ENCODE data around the gene SMYD3. TPM values are rescaled to one million over a fixed set of nuclear protein-coding genes. Genes with fewer than 3 reads are reported as not detected.

SMYD3 gene
- total and polyA plus RNA-seq, 9 donors = 10.8 to 24.0 (median 13.7) TPM

DNA sequence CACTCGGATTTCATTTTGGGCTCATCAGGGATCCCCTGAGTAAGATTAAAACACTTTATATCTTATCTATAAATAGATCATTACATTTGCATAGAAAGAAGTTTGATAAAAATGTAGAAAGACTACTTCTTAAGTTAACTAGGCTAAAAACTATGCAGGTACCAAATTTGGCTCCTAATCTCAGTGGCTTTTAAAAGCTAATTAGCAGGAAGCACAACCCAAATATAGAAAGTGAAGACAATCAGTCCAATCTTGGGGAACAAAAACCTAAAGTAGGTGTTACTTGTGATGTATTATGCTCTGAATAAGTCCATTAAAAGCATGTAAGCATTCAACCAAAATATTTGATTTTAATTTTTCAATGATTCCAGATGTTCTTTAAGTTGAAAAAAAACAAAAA, 35.4 kb downstream of the SMYD3 start:
- DNase-seq = no peak
- Histone ChIP-seq H3K4me3 (no peak overlapping the region), H3K4me1 (ENCODE audit: insufficient read depth) (no peaks in the 10 kb centered on the region), H3K27ac (no peak overlapping the region), H3K9me3 (no peaks in the 10 kb centered on the region), H3K36me3 (no peaks in the 10 kb centered on the region), H3K27me3 (no peaks in the 10 kb centered on the region)
- intact Hi-C loops (cut with DNase I) = no loop called here
- TF ChIP-seq, protein P1, sequence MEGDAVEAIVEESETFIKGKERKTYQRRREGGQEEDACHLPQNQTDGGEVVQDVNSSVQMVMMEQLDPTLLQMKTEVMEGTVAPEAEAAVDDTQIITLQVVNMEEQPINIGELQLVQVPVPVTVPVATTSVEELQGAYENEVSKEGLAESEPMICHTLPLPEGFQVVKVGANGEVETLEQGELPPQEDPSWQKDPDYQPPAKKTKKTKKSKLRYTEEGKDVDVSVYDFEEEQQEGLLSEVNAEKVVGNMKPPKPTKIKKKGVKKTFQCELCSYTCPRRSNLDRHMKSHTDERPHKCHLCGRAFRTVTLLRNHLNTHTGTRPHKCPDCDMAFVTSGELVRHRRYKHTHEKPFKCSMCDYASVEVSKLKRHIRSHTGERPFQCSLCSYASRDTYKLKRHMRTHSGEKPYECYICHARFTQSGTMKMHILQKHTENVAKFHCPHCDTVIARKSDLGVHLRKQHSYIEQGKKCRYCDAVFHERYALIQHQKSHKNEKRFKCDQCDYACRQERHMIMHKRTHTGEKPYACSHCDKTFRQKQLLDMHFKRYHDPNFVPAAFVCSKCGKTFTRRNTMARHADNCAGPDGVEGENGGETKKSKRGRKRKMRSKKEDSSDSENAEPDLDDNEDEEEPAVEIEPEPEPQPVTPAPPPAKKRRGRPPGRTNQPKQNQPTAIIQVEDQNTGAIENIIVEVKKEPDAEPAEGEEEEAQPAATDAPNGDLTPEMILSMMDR (IDR thresholded peaks at IDR 0.05) = no peak
- 84 to 93% (median 88%) methylated on average over 1 of the region's 1 CpG for WGBS, 3 donors

DNA sequence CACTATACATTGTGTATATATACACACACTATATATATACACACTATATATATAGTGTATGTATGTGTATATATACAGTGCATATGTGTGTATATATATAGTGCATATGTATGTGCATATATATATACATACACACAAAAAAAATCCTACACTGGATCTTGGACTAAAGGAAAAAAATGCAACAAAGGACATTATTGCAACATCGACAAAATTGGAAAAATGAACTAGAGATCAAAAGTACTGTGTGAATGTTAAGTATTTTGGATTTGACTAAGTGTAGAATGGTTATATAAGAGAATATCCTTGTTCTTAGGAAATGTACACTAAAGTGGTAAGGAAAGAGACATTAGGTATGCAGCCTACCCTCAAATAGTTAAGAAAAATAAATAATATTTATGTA, 36.5 kb downstream of the SMYD3 start:
- H3K4me1 ChIP-seq (ENCODE audit: insufficient read depth) = no peaks in the 10 kb centered on the region
- intact Hi-C loops (cut with DNase I) = no loop called here
- H3K36me3 ChIP-seq = no peaks in the 10 kb centered on the region
- no peaks in the 10 kb centered on the region for H3K9me3 ChIP-seq
- 93 to 98% (median 97%) methylated on average over 1 of the region's 1 CpG for WGBS, 3 donors
- H3K27ac ChIP-seq = no peak overlapping the region
- DNase-seq = no peak
- TF ChIP-seq POLR2A (IDR thresholded peaks at IDR 0.05) = no peak
- TF ChIP-seq EP300 (IDR thresholded peaks at IDR 0.05) = no peak
- no peaks in the 10 kb centered on the region for H3K27me3 ChIP-seq
- no peak overlapping the region for H3K4me3 ChIP-seq

DNA sequence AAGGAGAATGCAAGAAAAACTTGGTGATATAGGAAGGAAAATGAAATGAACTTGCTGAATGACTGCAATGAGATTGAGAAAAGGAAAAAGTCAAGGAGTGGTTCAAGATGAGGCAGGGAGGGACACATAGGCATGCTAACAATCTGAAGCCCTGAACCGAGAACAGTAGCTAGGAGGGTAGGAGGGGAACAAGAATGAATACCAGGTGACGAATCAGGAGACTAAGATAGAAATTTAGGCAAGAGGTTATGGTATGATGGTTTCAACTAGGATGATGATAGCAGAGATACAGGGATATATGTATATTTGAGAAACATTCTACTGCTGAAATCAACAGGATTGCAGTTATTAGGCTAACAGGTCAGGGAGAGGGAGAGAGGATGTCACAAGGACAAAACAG, 44.1 kb downstream of the SMYD3 start:
- WGBS, 3 donors = 86 to 94% (median 88%) methylated on average over 2 of the region's 2 CpGs
- intact Hi-C loops (cut with DNase I) = no loop called here
- no peak for DNase-seq

DNA sequence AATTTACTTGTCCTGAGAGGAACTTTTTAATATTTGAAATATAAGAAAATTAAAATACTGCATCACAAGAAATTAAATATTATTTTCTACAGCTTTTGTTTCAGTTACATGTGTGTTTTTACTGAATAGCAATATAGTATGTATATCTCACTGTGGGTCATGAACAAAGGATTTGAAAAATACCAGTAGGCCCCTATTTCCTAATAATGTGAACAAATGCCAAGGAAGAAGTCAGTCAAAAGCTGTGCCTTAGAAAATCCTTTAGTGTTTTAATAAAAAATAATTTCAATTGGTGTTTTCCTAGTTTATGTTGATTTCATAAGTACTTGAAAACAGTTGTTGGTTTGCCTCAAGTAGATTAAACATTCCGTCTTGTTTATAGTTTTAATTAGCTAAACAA, 46.7 kb downstream of the SMYD3 start:
- TF ChIP-seq POLR2A (IDR thresholded peaks at IDR 0.05) (no peak), EP300 (IDR thresholded peaks at IDR 0.05) (no peak)
- TF ChIP-seq, protein P1 (IDR thresholded peaks at IDR 0.05) = no peak
- no peak overlapping the region for H3K4me3 ChIP-seq
- no peaks in the 10 kb centered on the region for H3K9me3 ChIP-seq
- H3K27me3 ChIP-seq = no peaks in the 10 kb centered on the region
- H3K27ac ChIP-seq = no peak overlapping the region
- H3K4me1 ChIP-seq (ENCODE audit: insufficient read depth) = no peaks in the 10 kb centered on the region
- WGBS, 3 donors = 54 to 81% (median 74%) methylated on average over 1 of the region's 1 CpG
- no peak for DNase-seq
- intact Hi-C loops (cut with DNase I) = no loop called here
- no peaks in the 10 kb centered on the region for H3K36me3 ChIP-seq

More for the DNA sequence above, 44.1 kb downstream of the SMYD3 start:
- H3K36me3 ChIP-seq = no peaks in the 10 kb centered on the region
- no peak overlapping the region for H3K27ac ChIP-seq
- H3K4me1 ChIP-seq (ENCODE audit: insufficient read depth) = no peaks in the 10 kb centered on the region
- TF ChIP-seq, protein P1 (IDR thresholded peaks at IDR 0.05) = no peak
- no peak for TF ChIP-seq POLR2A (IDR thresholded peaks at IDR 0.05)
- TF ChIP-seq EP300 (IDR thresholded peaks at IDR 0.05) = no peak
- H3K4me3 ChIP-seq = no peak overlapping the region
- no peaks in the 10 kb centered on the region for H3K9me3 ChIP-seq
- no peaks in the 10 kb centered on the region for H3K27me3 ChIP-seq

DNA sequence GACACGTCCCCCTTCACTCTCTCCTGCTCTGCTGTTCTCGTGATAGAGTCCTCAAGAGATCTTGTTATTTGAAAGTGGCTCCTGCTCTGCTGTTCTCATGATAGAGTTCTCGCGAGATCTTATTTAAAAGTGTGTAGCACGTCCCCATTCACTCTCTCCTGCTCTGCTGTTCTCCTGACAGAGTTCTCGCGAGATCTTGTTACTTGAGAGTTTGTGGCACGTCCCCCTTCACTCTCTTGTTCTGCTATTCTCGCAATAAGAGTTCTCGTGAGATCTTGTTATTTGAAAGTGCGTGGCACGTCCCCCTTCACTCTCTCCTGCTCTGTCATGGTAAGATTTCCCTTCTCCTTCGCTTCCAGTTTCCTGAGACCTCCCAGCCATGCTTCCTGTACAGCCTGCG, 47.9 kb downstream of the SMYD3 start:
- no peak overlapping the region for H3K4me3 ChIP-seq
- intact Hi-C loops (cut with DNase I) = no loop called here
- WGBS, 3 donors = 90 to 97% (median 95%) methylated on average over 14 of the region's 14 CpGs
- no peak for DNase-seq
- H3K9me3 ChIP-seq = no peaks in the 10 kb centered on the region
- H3K36me3 ChIP-seq = no peaks in the 10 kb centered on the region
- no peaks in the 10 kb centered on the region for H3K27me3 ChIP-seq
- TF ChIP-seq EP300 (IDR thresholded peaks at IDR 0.05) (no peak), POLR2A (IDR thresholded peaks at IDR 0.05) (no peak)
- TF ChIP-seq, protein P1 (IDR thresholded peaks at IDR 0.05) = no peak
- H3K4me1 ChIP-seq (ENCODE audit: insufficient read depth) = no peaks in the 10 kb centered on the region
- H3K27ac ChIP-seq = no peak overlapping the region
